Skeletal muscle satellite cell (primary cell): Measurements from ENCODE around the gene ZBTB8A.
"Not testable (repeated sequence)": the region's sequence is repeated elsewhere in the genome, so short reads cannot be mapped to it uniquely, and the experiment has no call there.

ENCODE experiments used
- H3K27me3 ChIP-seq: 2 replicates; pipeline ENCODE4 v1.7.0; 2013; ENCODE audit warnings: low read length; ENCODE audit not compliant: control insufficient read depth, insufficient read depth
- H3K36me3 ChIP-seq: 2 replicates; pipeline ENCODE4 v1.7.0; 2013; ENCODE audit warnings: mild to moderate bottlenecking, control low read depth, low read length; ENCODE audit not compliant: insufficient read depth
- H3K4me1 ChIP-seq: 2 replicates; pipeline ENCODE4 v1.7.0; 2013; ENCODE audit warnings: low read length; ENCODE audit not compliant: control insufficient read depth, insufficient read depth
- H3K4me2 ChIP-seq: 2 replicates; pipeline ENCODE4 v1.7.0; 2013; ENCODE audit warnings: mild to moderate bottlenecking, low read length
- H3K4me3 ChIP-seq: 2 replicates; pipeline ENCODE4 v1.7.0; 2013; ENCODE audit warnings: low read length
- H3K9ac ChIP-seq: 2 replicates; pipeline ENCODE4 v1.7.0; 2013; ENCODE audit warnings: mild to moderate bottlenecking, low read depth, low read length, moderate library complexity
- H3K9me3 ChIP-seq: replicated peaks from 2 replicates; pipeline ENCODE4 v1.7.0; 2013; ENCODE audit warnings: mild to moderate bottlenecking, control low read depth, low read length

ZBTB8A gene

GRCh38 chr1:32508761-32509160, 30.5 kb upstream of the ZBTB8A start:
- H3K4me2 ChIP-seq: no peak overlapping the region

DNA sequence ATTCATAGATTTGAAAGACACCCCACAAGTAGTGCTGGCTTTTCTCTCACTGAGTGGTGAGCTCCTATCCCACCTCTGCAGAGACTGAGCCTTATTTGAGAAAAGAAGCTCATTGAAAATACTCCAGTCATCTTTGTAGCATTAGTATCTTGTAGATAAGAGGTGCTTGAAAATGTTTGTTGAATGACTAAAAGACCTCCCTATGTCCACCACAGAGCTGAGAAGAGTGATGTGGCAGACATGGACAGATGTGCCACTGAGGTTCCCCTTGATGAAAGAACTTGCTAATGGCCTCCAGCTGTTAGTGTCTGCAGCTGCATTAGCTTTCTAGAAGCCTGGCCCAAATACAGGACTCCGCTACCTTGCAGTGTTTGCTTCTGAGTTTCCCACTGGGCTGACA, 29.3 kb upstream of the ZBTB8A start:
- Histone ChIP-seq H3K9ac (no peak overlapping the region), H3K9me3 (no peaks in the 10 kb centered on the region), H3K4me2 (no peak overlapping the region), H3K4me1 (no peaks in the 10 kb centered on the region), H3K36me3 (no peaks in the 10 kb centered on the region), H3K4me3 (no peak overlapping the region), H3K27me3 (no peaks in the 10 kb centered on the region)

More at GRCh38 chr1:32508761-32509160, 30.5 kb upstream of the ZBTB8A start:
- Histone ChIP-seq H3K4me1 (no peaks in the 10 kb centered on the region), H3K9ac (no peak overlapping the region), H3K27me3 (no peaks in the 10 kb centered on the region), H3K9me3 (no peaks in the 10 kb centered on the region), H3K4me3 (no peak overlapping the region), H3K36me3 (no peaks in the 10 kb centered on the region)

- no peaks in the 10 kb centered on the region for H3K9me3 ChIP-seq
- H3K4me1 ChIP-seq: no peaks in the 10 kb centered on the region
- no peak overlapping the region for H3K9ac ChIP-seq
- no peak overlapping the region for H3K4me3 ChIP-seq
- H3K36me3 ChIP-seq: no peaks in the 10 kb centered on the region
- no peak overlapping the region for H3K4me2 ChIP-seq
- H3K27me3 ChIP-seq: no peaks in the 10 kb centered on the region
Measured at GRCh38 chr1:32516402-32516801, 22.8 kb upstream of the ZBTB8A start.

DNA sequence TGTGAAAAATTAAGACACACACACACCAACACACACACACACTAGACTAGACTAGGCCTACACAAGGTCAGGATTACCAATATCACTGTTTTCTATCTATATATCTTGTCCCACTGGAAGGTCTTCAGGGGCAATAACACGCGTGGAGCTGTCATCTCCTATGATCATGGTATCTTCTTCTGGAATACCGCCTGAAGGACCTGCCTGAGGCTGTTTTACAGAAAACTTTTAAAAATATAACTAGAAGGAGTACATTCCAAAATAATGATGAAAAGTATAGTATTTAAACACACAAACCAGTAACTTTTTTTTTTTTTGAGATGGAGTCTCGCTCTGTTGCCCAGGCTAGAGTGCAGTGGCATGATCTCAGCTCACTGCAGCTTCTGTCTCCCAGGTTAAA, 20.3 kb upstream of the ZBTB8A start:
- Histone ChIP-seq H3K4me1 (no peaks in the 10 kb centered on the region), H3K4me3 (no peak overlapping the region)

DNA sequence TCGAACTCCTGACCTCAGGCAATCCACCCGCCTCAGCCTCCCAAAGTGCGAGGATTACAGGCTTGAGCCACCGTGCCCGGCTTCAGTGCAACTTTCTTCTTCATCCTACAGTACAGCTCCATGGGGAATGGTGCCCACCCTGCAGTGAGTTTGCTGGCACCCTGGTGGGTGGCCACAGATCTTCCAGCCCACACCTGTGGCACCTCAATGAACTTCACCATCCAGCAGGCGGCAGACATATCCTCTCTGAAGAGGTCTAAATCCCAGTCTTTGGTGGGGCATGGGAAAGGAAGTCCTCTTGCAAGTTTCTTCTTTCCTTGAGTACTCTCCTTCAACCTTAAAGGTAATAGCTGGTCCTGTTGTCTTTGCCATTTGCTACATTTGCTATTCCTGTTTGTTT, 18.1 kb upstream of the ZBTB8A start:
- Histone ChIP-seq H3K9ac (peak overlapping the region; percentile 72), H3K4me2 (peak overlapping the region; percentile 77), H3K4me1 (no peaks in the 10 kb centered on the region), H3K4me3 (no peak overlapping the region), H3K36me3 (no peaks in the 10 kb centered on the region), H3K9me3 (no peaks in the 10 kb centered on the region), H3K27me3 (no peaks in the 10 kb centered on the region)

More for the DNA sequence above, 20.3 kb upstream of the ZBTB8A start:
- H3K9ac ChIP-seq: no peak overlapping the region
- no peaks in the 10 kb centered on the region for H3K36me3 ChIP-seq
- H3K9me3 ChIP-seq: no peaks in the 10 kb centered on the region
- no peaks in the 10 kb centered on the region for H3K27me3 ChIP-seq
- no peak overlapping the region for H3K4me2 ChIP-seq

- Histone ChIP-seq H3K27me3 (no peaks in the 10 kb centered on the region), H3K9ac (no peak overlapping the region), H3K4me1 (no peaks in the 10 kb centered on the region), H3K9me3 (no peaks in the 10 kb centered on the region), H3K4me3 (no peak overlapping the region), H3K4me2 (no peak overlapping the region), H3K36me3 (no peaks in the 10 kb centered on the region)
Measured at GRCh38 chr1:32525053-32525452, 14.2 kb upstream of the ZBTB8A start.

- Histone ChIP-seq H3K4me3 (no peak overlapping the region), H3K9ac (no peak overlapping the region), H3K4me1 (no peaks in the 10 kb centered on the region), H3K27me3 (no peaks in the 10 kb centered on the region), H3K4me2 (no peak overlapping the region), H3K36me3 (no peaks in the 10 kb centered on the region), H3K9me3 (no peaks in the 10 kb centered on the region)
Measured at GRCh38 chr1:32525661-32526444, 13.4 kb upstream of the ZBTB8A start.

DNA sequence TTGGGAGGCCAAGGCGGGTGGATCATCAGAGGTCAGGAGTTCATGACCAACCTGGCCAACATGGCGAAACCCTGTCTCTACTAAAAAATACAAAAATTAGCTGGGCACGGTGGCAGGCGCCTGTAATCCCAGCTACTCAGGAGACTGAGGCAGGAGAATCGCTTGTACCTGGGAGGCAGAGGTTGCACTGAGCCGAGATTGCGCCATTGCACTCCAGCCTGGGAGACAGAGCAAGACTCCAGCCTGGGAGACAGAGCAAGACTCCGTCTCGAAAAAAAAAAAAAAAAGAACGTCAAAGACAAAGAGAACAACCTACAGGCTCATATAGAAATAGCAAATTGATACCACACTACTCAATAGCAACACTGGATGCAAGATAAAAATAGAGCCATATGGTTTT, 10.7 kb upstream of the ZBTB8A start:
- H3K9ac ChIP-seq, H3K9me3 ChIP-seq, H3K4me1 ChIP-seq: not testable (repeated sequence)

DNA sequence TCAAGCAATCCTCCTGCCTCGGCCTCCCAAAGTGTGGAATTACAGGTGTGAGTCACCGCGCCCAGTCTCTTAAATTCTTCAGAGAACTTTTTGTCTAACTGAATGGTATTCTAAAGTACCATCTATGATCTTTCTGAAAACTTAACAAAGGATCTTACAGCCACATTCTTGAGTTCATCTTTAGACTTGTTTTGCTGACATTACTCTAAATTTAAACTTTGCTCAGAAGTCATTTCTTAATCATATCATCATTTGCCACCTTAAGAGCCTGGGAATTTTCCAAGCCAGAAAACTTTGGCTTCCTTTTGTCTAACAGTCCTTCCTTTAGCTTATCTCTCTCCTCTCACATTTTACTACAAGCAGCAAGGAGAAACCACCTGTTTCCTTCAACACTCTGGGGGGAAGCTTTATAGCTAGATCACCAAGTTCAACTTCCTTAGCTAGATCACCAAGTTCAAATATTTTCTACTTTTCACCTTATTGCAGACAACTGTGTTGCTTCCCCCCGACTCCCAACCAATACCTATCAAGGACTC, 5.4 kb upstream of the ZBTB8A start:
- no peak overlapping the region for H3K4me3 ChIP-seq
- H3K9me3 ChIP-seq: no peaks in the 10 kb centered on the region
- H3K9ac ChIP-seq: no peak overlapping the region
- no peak overlapping the region for H3K4me2 ChIP-seq
- peaks cover 3% of the 10 kb centered on the region for H3K4me1 ChIP-seq
- H3K36me3 ChIP-seq: no peaks in the 10 kb centered on the region
- H3K27me3 ChIP-seq: peaks cover 12% of the 10 kb centered on the region

More for the DNA sequence above, 10.7 kb upstream of the ZBTB8A start:
- not testable (repeated sequence) for H3K27me3 ChIP-seq, H3K36me3 ChIP-seq, H3K4me2 ChIP-seq, H3K4me3 ChIP-seq

GRCh38 chr1:32536117-32536516, 3.1 kb upstream of the ZBTB8A start:
- H3K27me3 ChIP-seq: peaks cover 12% of the 10 kb centered on the region
- peaks cover 14% of the 10 kb centered on the region for H3K4me1 ChIP-seq
- H3K4me2 ChIP-seq: no peak overlapping the region
- H3K9ac ChIP-seq: no peak overlapping the region
- no peaks in the 10 kb centered on the region for H3K36me3 ChIP-seq
- no peak overlapping the region for H3K4me3 ChIP-seq
- no peaks in the 10 kb centered on the region for H3K9me3 ChIP-seq

DNA sequence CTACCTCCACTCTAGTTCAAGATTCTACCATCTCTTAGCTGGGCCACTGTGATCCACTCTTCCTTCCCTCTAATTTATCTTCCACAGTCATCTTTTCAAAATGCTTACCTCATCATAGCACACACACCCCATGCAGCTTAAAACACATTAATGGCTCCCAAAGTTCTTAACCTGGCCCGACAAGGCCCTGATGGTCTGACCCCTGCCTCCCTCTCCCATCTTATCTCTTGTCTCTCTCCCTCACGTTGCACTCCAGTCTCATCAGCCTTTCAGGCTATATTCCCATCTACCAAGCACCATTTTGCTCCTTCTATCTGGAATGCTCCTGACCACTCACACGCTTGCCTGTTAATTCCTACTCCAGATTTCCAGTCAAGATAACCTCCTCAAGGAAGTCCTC, 2.5 kb upstream of the ZBTB8A start:
- H3K27me3 ChIP-seq: peaks cover 12% of the 10 kb centered on the region
- H3K36me3 ChIP-seq: no peaks in the 10 kb centered on the region
- no peaks in the 10 kb centered on the region for H3K9me3 ChIP-seq
- H3K9ac ChIP-seq: no peak overlapping the region
- H3K4me2 ChIP-seq: no peak overlapping the region
- H3K4me3 ChIP-seq: no peak overlapping the region
- peaks cover 14% of the 10 kb centered on the region for H3K4me1 ChIP-seq
